ENCODE results near the gene ADCY5.

The ADCY5 gene

DNA sequence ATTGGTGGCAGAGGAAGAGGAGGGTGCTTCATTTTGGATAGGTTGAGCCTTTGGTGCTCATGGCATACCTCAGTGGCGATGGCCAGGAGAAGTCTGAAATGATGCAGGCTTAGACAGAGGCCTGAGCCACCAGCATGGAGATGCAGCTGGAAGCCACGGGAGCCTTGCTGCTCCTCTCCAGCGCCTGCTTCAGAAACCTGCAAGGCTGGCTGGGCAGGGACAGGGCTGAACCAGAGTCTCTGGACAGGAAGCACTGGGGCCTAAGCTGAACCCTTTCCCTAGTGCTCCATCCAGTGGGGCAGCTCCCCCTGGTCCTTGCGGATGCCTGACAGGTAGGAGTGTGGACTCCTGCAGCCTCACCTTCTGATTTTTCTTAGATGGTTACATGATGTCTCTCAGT, 36.7 kb upstream of the ADCY5 start:
- DNase-seq (ENCODE audit: low spot score): no peak
- H3K27ac ChIP-seq: no peak overlapping the region
- H3K4me3 ChIP-seq: no peak overlapping the region
- TF ChIP-seq, protein P1, sequence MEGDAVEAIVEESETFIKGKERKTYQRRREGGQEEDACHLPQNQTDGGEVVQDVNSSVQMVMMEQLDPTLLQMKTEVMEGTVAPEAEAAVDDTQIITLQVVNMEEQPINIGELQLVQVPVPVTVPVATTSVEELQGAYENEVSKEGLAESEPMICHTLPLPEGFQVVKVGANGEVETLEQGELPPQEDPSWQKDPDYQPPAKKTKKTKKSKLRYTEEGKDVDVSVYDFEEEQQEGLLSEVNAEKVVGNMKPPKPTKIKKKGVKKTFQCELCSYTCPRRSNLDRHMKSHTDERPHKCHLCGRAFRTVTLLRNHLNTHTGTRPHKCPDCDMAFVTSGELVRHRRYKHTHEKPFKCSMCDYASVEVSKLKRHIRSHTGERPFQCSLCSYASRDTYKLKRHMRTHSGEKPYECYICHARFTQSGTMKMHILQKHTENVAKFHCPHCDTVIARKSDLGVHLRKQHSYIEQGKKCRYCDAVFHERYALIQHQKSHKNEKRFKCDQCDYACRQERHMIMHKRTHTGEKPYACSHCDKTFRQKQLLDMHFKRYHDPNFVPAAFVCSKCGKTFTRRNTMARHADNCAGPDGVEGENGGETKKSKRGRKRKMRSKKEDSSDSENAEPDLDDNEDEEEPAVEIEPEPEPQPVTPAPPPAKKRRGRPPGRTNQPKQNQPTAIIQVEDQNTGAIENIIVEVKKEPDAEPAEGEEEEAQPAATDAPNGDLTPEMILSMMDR (IDR thresholded peaks at IDR 0.05): no peak

GRCh38 chr3:123483146-123483545, 34.3 kb upstream of the ADCY5 start:
- no peak for DNase-seq (ENCODE audit: low spot score)
- no peak overlapping the region for H3K27ac ChIP-seq
- TF ChIP-seq, protein P1 (IDR thresholded peaks at IDR 0.05): no peak

GRCh38 chr3:123481722-123482457, 33.0 kb upstream of the ADCY5 start:
- TF ChIP-seq, protein P1 (IDR thresholded peaks at IDR 0.05): no peak
- DNase-seq (ENCODE audit: low spot score): no peak
- H3K27ac ChIP-seq: no peak overlapping the region

More at GRCh38 chr3:123483146-123483545, 34.3 kb upstream of the ADCY5 start:
- H3K4me3 ChIP-seq: no peak overlapping the region

GRCh38 chr3:123481071-123481470, 32.2 kb upstream of the ADCY5 start:
- Histone ChIP-seq H3K27ac (no peak overlapping the region), H3K4me3 (no peak overlapping the region)
- no peak for DNase-seq (ENCODE audit: low spot score)
- TF ChIP-seq, protein P1 (IDR thresholded peaks at IDR 0.05): no peak

More at GRCh38 chr3:123481722-123482457, 33.0 kb upstream of the ADCY5 start:
- H3K4me3 ChIP-seq: no peak overlapping the region

DNA sequence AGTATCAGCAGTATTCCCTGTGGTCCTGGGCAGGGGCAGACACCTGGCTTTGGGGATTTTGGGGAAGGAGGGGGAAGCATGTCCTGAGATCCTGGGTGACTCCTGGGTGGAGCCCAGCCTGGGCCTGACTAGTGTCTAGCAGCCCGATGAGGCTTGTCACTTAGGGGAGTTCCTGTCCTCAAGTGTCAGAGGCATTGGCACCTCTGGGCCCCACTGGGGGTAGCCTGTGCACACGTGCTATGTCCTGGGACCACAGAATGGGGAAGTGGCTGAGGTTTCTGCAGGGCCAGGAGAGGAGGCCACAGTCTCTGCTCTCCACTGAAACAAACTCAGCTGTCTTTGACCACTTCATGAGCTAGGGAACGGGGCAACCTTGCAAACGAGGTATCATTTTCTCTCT, 31.5 kb upstream of the ADCY5 start:
- no peak for DNase-seq (ENCODE audit: low spot score)
- TF ChIP-seq, protein P1 (IDR thresholded peaks at IDR 0.05): no peak
- Histone ChIP-seq H3K27ac (no peak overlapping the region), H3K4me3 (no peak overlapping the region)

GRCh38 chr3:123479891-123480290, 31.0 kb upstream of the ADCY5 start:
- peak; percentile 52 for DNase-seq (ENCODE audit: low spot score)
- TF ChIP-seq, protein P1 (IDR thresholded peaks at IDR 0.05): no peak
- Histone ChIP-seq H3K4me3 (no peak overlapping the region), H3K27ac (no peak overlapping the region)

- TF ChIP-seq, protein P1 (IDR thresholded peaks at IDR 0.05): no peak
- no peak for DNase-seq (ENCODE audit: low spot score)
- no peak overlapping the region for H3K27ac ChIP-seq
- H3K4me3 ChIP-seq: no peak overlapping the region
These were observed 29.4 kb upstream of the ADCY5 start for GRCh38 chr3:123478314-123478713.

Data from coronary artery (tissue), 2 donors.